Keratinocyte (primary cell): ENCODE data around the gene TXNDC8. TPM values are rescaled to one million over a fixed set of nuclear protein-coding genes. Genes with fewer than 3 reads are reported as not detected.

Experiments used
- DNase-seq: peaks from one replicate; pipeline ENCODE4 v3.0.0-alpha.2; 2011; ENCODE audit warnings: low read depth, missing footprints, low spot score
- FAIRE-seq: peaks from 2 replicates; lab custom pipeline; 2011; peaks lifted over from hg19 to GRCh38; lab: Jason Lieb, UNC
- H2AFZ ChIP-seq: 2 replicates; pipeline ENCODE4 v1.6.0; 2012; ENCODE audit warnings: low read length, control low read depth, inconsistent platforms; ENCODE audit not compliant: control insufficient read depth
- H3K27ac ChIP-seq: 2 replicates; pipeline ENCODE4 v1.5.1; 2011; ENCODE audit warnings: low read length; ENCODE audit not compliant: control insufficient read depth, insufficient read depth
- H3K27me3 ChIP-seq: 3 replicates; pipeline ENCODE4 v1.6.0; 2011; ENCODE audit warnings: low read length; ENCODE audit not compliant: control insufficient read depth, insufficient read depth; ENCODE audit errors: extremely low read depth
- H3K36me3 ChIP-seq, 2 experiments: 2 replicates in 1 of 2; 3 replicates in 1 of 2; pipeline ENCODE4 v1.5.1; 2011; ENCODE audit warnings: low read length in 2 of 2, mild to moderate bottlenecking in 1 of 2; ENCODE audit not compliant: control insufficient read depth in 2 of 2, insufficient read depth in 2 of 2; ENCODE audit errors: extremely low read depth in 1 of 2
- H3K4me1 ChIP-seq: 3 replicates; pipeline ENCODE4 v1.5.1; 2011; ENCODE audit warnings: low read length; ENCODE audit not compliant: control insufficient read depth, insufficient read depth; ENCODE audit errors: extremely low read depth
- H3K4me2 ChIP-seq: 3 replicates; pipeline ENCODE4 v1.6.0; 2011; ENCODE audit warnings: low read depth, low read length; ENCODE audit not compliant: control insufficient read depth, insufficient read depth; ENCODE audit errors: extremely low read depth
- H3K4me3 ChIP-seq, 3 experiments: fragments of 200-600 bp in 1 of 3; sonication (generic) in 1 of 3; 2 replicates in 2 of 3; 3 replicates in 1 of 3; pipeline ENCODE4 v1.5.1; 2011 to 2016; ENCODE audit warnings: low read length in 3 of 3, mild to moderate bottlenecking in 3 of 3, control low read depth in 2 of 3, inconsistent platforms in 1 of 3, low read depth in 1 of 3, mixed read lengths in 1 of 3, mixed run types in 1 of 3, moderate library complexity in 1 of 3; ENCODE audit not compliant: control insufficient read depth in 2 of 3, insufficient read depth in 2 of 3; ENCODE audit errors: extremely low read depth in 1 of 3
- H3K79me2 ChIP-seq: 2 replicates; pipeline ENCODE4 v1.6.0; 2012; ENCODE audit warnings: low read length; ENCODE audit not compliant: control insufficient read depth, insufficient read depth
- H3K9ac ChIP-seq: 3 replicates; pipeline ENCODE4 v1.6.0; 2011; ENCODE audit warnings: low read length; ENCODE audit not compliant: control insufficient read depth, insufficient read depth; ENCODE audit errors: extremely low read depth
- H3K9me1 ChIP-seq: 3 replicates; pipeline ENCODE4 v1.6.0; 2011; ENCODE audit warnings: low read length; ENCODE audit not compliant: control insufficient read depth, insufficient read depth; ENCODE audit errors: extremely low read depth
- H3K9me3 ChIP-seq: 2 replicates; pipeline ENCODE4 v1.5.1; 2012; ENCODE audit warnings: low read depth, low read length; ENCODE audit not compliant: control insufficient read depth
- H4K20me1 ChIP-seq: 3 replicates; pipeline ENCODE4 v1.6.0; 2011; ENCODE audit warnings: low read length; ENCODE audit not compliant: control insufficient read depth, insufficient read depth; ENCODE audit errors: extremely low read depth
- EZH2 ChIP-seq: IDR thresholded peaks from one replicate; pipeline ENCODE4 v1.6.1; 2012; ENCODE audit warnings: inconsistent platforms, mild to moderate bottlenecking, low read length, moderate library complexity
- dilution Hi-C: fragments of 300-500 bp; cut with MboI; formaldehyde crosslinking; loops from one replicate; pipeline ENCODE4 v1.7.0; 2020; ENCODE audit warnings: low sequenced_read_pairs; ENCODE audit not compliant: extremely low pct_ligation_motif_present
- polyA plus RNA-seq, 5 experiments: library from polyadenylated mRNA; depleted of rRNA in 3 of 5; stranded (reverse) in 3 of 5; stranded (forward) in 1 of 5; unstranded in 1 of 5; fragments of >200 nt; gene quantifications; 1 replicate in 1 of 5; 2 replicates in 3 of 5; 3 replicates in 1 of 5; pipeline versions ENCODE4 v1.2.1 to v1.2.3, GENCODE V29; 2011 to 2012; ENCODE audit warnings: missing spikeins in 2 of 5, low read depth in 1 of 5, low replicate concordance in 1 of 5
- TF ChIP-seq, protein P1 (sequence below), 3 experiments: IDR thresholded peaks in 1 of 3; conservative IDR thresholded peaks in 1 of 3; optimal IDR thresholded peaks in 1 of 3; 2 replicates in 2 of 3; 3 replicates in 1 of 3; pipeline versions ENCODE3 to v1.5.1; 2011; ENCODE audit warnings: low read length in 3 of 3, mild to moderate bottlenecking in 3 of 3, moderate library complexity in 2 of 3, control low read depth in 1 of 3, inconsistent platforms in 1 of 3; ENCODE audit not compliant: insufficient read depth in 2 of 3; ENCODE audit errors: extremely low read depth in 1 of 3

The TXNDC8 gene
- polyA plus RNA-seq, 1 donor (not counting 4 experiments of a cell fraction or from before 2014, with no cell fraction given): not detected

DNA sequence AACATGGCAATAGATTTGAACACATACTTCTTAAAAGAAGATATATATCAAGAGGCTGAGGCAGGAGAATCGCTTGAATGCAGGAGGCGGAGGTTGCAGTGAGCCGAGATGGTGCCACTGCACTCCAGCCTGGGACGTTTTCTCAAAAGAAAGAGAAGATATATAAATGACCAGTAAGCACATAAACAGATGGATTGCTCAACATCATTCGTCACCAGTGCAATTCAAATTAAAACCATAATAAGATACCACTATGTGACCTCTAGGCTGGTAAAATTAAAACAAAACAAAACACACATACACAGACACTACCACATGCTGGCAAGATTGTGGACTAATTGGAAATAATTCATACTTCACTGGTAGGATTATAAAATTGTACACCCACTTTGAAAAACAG lies 76.0 kb downstream of the TXNDC8 start:
- FAIRE-seq: no peak
- H2AFZ ChIP-seq: no peak overlapping the region
- H3K9me3 ChIP-seq: no peaks in the 10 kb centered on the region
- no peaks in the 10 kb centered on the region for H3K79me2 ChIP-seq
- H3K4me2 ChIP-seq: no peak overlapping the region
- H3K27me3 ChIP-seq: no peaks in the 10 kb centered on the region
- no peak for DNase-seq
- no peaks in the 10 kb centered on the region for H3K9me1 ChIP-seq
- dilution Hi-C loops: no loop called here
- H4K20me1 ChIP-seq: no peaks in the 10 kb centered on the region
- H3K36me3 ChIP-seq: no peaks in the 10 kb centered on the region
- H3K9ac ChIP-seq: no peak overlapping the region
- no peak overlapping the region for H3K4me3 ChIP-seq
- peaks cover 29% of the 10 kb centered on the region for H3K4me1 ChIP-seq
- no peak overlapping the region for H3K27ac ChIP-seq
- TF ChIP-seq EZH2: no peak
- TF ChIP-seq, protein P1, sequence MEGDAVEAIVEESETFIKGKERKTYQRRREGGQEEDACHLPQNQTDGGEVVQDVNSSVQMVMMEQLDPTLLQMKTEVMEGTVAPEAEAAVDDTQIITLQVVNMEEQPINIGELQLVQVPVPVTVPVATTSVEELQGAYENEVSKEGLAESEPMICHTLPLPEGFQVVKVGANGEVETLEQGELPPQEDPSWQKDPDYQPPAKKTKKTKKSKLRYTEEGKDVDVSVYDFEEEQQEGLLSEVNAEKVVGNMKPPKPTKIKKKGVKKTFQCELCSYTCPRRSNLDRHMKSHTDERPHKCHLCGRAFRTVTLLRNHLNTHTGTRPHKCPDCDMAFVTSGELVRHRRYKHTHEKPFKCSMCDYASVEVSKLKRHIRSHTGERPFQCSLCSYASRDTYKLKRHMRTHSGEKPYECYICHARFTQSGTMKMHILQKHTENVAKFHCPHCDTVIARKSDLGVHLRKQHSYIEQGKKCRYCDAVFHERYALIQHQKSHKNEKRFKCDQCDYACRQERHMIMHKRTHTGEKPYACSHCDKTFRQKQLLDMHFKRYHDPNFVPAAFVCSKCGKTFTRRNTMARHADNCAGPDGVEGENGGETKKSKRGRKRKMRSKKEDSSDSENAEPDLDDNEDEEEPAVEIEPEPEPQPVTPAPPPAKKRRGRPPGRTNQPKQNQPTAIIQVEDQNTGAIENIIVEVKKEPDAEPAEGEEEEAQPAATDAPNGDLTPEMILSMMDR (optimal IDR thresholded peaks at IDR 0.05 in 1 of 3, IDR thresholded peaks at IDR 0.05 in 1 of 3, conservative IDR thresholded peaks at IDR 0.05 in 1 of 3; ENCODE audit: extremely low read depth in 1 of 3, insufficient read depth in 2 of 3, low read length in 3 of 3): no peak

GRCh38 chr9:110260911-110261310 lies 76.8 kb downstream of the TXNDC8 start:
- H3K4me2 ChIP-seq: no peak overlapping the region
- H2AFZ ChIP-seq: no peak overlapping the region
- dilution Hi-C loops: no loop called here
- H3K36me3 ChIP-seq: no peaks in the 10 kb centered on the region
- no peaks in the 10 kb centered on the region for H3K27me3 ChIP-seq
- peaks cover 4% of the 10 kb centered on the region for H3K79me2 ChIP-seq
- no peak overlapping the region for H3K4me3 ChIP-seq
- peaks cover 29% of the 10 kb centered on the region for H3K4me1 ChIP-seq
- no peaks in the 10 kb centered on the region for H3K9me3 ChIP-seq
- FAIRE-seq (no peak), DNase-seq (no peak)
- no peak overlapping the region for H3K9ac ChIP-seq
- TF ChIP-seq EZH2: no peak
- TF ChIP-seq, protein P1 (optimal IDR thresholded peaks at IDR 0.05 in 1 of 3, IDR thresholded peaks at IDR 0.05 in 1 of 3, conservative IDR thresholded peaks at IDR 0.05 in 1 of 3; ENCODE audit: extremely low read depth in 1 of 3, insufficient read depth in 2 of 3, low read length in 3 of 3): no peak
- H3K9me1 ChIP-seq: no peaks in the 10 kb centered on the region
- H4K20me1 ChIP-seq: no peaks in the 10 kb centered on the region
- H3K27ac ChIP-seq: no peak overlapping the region
